Astrocyte of the spinal cord (primary cell): ENCODE data around the gene NPEPPS.

Experiments
- DNase-seq: peaks from one replicate; pipeline ENCODE4 v3.0.0; 2011; ENCODE audit warnings: low read depth, low spot score
- H3K4me3 ChIP-seq: 2 replicates; pipeline ENCODE4 v1.5.1; 2011; ENCODE audit warnings: low read depth, mild to moderate bottlenecking, low read length, moderate library complexity
- in situ Hi-C: cut with HindIII; loops from 2 replicates; pipeline ENCODE4 v1.10.0; 2017; ENCODE audit warnings: low sequenced_read_pairs
- TF ChIP-seq, protein P1 (sequence below): IDR thresholded peaks from 2 replicates; pipeline ENCODE4 v1.5.1; 2012; ENCODE audit warnings: low read depth, mild to moderate bottlenecking, low read length, inconsistent platforms

NPEPPS gene

DNA sequence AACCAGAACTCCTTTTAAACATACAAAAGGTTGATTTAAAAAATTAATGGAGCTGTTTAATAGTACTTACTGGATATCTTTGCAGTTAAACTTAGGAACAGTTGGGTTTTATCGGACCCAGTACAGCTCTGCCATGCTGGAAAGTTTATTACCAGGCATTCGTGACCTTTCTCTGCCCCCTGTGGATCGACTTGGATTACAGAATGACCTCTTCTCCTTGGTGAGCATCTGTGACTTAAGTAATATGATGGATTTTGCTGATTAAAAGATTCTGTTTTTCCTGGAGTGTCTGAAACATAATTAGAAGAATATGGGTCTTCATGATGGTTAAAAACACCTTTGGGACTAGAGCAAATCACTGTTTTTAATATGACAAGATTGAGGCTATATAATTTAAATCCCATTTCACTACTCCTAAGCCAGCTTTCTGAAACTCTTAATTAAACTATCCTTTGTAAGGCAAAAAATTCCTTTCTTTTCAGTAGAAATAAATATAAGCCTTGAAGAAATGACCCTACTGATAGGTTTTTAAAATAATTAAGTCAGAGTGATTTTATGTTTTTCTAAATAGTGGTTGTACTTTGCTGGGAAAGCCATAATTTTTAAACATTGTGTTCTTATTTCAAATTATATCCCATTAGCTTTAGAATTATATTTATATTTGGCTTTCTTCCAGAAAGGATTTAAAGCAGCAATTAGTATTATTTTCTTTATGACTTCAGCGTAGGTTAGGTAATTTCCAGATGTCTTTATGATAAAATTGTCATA, 73.1 kb downstream of the NPEPPS start:
- in situ Hi-C loops: no loop called here
- no peak overlapping the region for H3K4me3 ChIP-seq
- DNase-seq: no peak
- TF ChIP-seq, protein P1, sequence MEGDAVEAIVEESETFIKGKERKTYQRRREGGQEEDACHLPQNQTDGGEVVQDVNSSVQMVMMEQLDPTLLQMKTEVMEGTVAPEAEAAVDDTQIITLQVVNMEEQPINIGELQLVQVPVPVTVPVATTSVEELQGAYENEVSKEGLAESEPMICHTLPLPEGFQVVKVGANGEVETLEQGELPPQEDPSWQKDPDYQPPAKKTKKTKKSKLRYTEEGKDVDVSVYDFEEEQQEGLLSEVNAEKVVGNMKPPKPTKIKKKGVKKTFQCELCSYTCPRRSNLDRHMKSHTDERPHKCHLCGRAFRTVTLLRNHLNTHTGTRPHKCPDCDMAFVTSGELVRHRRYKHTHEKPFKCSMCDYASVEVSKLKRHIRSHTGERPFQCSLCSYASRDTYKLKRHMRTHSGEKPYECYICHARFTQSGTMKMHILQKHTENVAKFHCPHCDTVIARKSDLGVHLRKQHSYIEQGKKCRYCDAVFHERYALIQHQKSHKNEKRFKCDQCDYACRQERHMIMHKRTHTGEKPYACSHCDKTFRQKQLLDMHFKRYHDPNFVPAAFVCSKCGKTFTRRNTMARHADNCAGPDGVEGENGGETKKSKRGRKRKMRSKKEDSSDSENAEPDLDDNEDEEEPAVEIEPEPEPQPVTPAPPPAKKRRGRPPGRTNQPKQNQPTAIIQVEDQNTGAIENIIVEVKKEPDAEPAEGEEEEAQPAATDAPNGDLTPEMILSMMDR: no peak

DNA sequence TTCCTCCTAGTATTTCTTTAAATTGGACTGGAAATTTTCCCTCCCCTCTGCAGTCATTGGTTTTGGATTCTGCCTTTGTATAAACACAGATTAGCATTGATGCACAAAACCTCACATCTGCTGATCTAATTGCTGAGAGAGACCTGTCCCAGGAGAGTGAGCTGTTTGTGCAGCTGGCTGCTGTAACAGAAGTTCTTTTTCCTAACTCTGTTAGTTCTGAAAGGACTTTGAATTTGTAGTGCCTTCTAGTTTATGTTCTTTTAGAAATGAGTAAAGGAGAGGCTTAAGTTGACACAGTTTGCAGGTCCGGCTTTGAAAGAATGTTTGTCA, 73.7 kb downstream of the NPEPPS start:
- in situ Hi-C loops: no loop called here
- H3K4me3 ChIP-seq: no peak overlapping the region
- TF ChIP-seq, protein P1: no peak
- DNase-seq: peak; percentile 69

DNA sequence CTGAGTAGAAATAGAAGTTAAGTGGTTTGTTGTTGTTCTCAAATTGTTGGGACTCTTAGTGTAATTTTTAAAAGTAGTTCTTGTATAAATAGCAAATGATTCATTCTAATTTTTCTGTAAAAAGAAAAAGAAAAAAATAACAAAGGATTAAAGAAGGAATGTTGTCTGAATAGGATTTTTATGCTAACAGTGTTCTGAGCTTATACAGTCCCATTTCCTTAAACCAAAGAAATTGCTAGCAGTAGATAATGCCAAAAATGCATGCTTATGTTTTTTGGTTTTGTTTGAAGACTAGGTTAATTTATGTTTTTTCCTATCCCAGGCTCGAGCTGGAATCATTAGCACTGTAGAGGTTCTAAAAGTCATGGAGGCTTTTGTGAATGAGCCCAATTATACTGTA, 74.1 kb downstream of the NPEPPS start:
- in situ Hi-C loops: no loop called here
- no peak overlapping the region for H3K4me3 ChIP-seq
- no peak for DNase-seq
- TF ChIP-seq, protein P1: no peak

DNA sequence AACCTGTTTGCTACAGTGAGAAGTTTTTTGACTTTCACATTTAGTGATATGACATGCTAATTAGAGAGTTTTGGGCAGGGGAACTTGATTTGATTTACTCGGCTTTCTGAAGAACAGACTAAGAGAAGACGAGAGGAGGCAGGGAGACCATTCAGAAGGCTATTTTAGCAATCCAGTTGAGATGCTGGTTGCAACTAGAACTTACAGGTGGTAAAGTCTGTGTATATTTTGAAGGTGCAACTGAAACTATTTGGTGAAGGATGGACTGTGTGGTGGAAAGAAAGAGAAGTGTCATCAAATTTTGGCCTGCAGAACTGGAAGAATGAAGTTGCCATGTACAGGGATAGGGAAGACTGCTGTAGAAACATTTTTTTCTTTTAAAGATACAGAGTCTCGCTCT, 76.6 kb downstream of the NPEPPS start:
- no peak for DNase-seq
- TF ChIP-seq, protein P1: no peak
- in situ Hi-C loops: no loop called here
- H3K4me3 ChIP-seq: no peak overlapping the region

DNA sequence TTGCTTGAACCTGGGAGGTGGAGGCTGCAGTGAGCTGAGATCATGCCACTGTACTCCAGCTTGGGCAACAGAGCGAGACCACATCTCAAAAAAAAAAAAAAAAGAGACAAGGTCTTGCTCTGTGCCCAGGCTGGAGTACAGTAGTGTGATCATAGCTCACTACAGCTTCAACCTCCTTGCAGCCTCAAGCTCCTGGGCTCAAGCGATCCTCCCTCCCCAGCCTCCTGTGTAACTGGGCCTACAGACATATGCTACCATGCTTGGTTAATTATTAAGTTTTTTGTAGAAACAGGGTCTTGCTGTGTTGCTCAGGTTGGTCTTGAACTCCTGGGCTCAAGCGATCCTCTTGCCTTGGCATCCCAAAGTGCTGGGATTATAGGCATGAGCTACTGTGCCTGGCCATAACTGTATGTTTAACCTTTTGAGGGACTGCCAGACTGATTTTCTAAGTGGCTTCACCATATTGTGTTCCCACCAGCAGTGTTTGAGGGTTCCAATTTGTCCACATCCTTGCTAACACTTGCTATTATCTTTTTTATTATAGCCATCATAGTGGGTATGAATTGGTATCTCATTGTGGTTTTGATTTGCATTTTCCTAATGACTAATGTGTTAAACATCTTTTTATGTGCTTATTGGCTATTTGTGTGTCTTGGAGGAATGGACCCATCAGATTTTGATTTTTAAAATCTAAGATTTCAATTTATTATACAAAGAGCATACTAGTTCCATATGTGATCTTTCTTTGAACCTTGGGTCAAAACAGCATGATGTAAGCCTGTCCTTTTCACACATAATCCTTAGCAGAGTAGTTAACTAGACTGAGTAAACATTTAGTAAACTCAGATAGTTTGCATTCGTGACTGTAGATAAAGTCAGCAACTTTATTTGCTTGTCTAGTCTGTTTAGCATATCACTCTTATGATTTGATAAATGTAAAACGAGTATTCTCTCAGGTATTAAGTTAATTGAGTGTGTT, 80.8 kb downstream of the NPEPPS start:
- H3K4me3 ChIP-seq: no peak overlapping the region
- in situ Hi-C loops: no loop called here
- TF ChIP-seq, protein P1: no peak
- DNase-seq: no peak

DNA sequence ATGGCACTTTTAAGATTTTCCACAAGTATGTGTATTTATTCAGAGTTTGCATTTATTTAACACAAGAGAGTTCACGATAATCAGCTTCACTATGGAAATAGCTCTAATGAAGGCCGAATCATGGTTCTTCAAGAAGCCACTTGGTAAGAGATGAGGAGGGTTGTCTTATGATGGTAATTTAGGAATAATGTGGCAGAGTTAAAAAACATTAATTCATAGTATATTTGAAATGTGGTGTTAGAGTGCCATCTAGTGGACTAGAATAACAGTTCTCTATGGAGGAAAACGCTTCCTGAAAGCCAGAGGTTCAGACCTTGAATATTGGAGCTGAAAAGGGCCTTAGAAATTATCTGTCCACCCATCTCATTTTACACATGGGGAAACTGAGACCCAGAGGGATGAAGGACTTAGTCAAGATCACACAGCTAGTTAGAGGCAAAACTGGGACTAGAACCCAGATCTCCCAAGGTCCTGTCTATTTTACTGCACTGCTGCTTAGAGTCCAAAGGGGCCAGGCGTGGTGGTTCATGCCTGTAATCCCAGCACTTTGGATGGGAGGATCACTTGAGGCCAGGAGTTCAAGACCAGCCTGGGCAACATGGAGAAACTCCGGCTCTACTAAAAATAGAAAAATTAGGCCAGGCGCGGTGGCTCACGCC, 85.0 kb downstream of the NPEPPS start:
- TF ChIP-seq, protein P1: peak; percentile 43
- in situ Hi-C loops: no loop called here
- peak; percentile 68 for DNase-seq

More for the DNA sequence above, 85.0 kb downstream of the NPEPPS start:
- H3K4me3 ChIP-seq: no peak overlapping the region
